ENCODE results near the gene SYTL1.

SYTL1 gene

DNA sequence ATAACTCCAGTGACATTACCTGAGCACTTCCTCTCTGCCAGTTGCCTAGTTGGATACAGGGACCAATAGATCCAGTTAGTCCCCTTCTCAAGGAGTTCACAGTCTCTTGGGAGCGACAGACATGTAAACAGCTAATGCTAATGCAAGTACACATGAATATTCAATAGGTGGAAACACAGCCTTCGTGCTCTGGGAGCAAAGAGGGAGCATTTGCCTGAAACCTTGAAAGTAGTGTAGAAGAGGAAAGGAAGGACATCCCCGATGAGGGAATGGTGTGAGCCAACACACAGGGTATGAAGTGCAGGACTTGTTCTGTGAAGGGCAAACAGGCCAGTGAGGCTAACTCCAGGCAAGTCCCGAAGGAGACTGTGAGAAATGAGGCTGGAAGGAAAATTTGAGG is 23.7 kb upstream of the SYTL1 start:
- TF ChIP-seq, protein P1, sequence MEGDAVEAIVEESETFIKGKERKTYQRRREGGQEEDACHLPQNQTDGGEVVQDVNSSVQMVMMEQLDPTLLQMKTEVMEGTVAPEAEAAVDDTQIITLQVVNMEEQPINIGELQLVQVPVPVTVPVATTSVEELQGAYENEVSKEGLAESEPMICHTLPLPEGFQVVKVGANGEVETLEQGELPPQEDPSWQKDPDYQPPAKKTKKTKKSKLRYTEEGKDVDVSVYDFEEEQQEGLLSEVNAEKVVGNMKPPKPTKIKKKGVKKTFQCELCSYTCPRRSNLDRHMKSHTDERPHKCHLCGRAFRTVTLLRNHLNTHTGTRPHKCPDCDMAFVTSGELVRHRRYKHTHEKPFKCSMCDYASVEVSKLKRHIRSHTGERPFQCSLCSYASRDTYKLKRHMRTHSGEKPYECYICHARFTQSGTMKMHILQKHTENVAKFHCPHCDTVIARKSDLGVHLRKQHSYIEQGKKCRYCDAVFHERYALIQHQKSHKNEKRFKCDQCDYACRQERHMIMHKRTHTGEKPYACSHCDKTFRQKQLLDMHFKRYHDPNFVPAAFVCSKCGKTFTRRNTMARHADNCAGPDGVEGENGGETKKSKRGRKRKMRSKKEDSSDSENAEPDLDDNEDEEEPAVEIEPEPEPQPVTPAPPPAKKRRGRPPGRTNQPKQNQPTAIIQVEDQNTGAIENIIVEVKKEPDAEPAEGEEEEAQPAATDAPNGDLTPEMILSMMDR (IDR thresholded peaks at IDR 0.05; ENCODE audit: low read length, missing control alignments), result no peak
- no peak overlapping the region for H3K4me3 ChIP-seq (replicated peaks; ENCODE audit: low read depth, low read length)
- no peak for DNase-seq (ENCODE audit: low read depth)

DNA sequence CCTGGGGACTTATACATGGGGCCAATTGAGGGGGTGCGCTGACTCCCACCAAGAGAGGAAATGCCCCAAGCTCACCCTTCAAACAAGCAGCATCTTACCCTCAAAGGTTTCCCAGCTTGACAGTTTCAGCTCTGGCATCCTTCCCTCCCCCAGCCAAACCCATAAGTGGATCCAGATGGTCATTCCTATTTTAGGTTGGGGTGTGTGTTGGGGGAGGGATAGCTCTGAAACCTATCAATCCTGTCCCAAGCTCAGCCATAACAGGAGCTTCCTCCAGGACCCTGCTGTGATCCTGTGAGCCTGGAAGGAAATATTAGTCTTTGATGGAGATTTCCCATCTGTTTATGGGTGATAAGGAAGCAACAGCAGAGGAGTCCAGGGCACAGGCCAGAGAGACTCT is 23.2 kb upstream of the SYTL1 start:
- DNase-seq (ENCODE audit: low read depth), result no peak
- no peak overlapping the region for H3K4me3 ChIP-seq (replicated peaks; ENCODE audit: low read depth, low read length)
- TF ChIP-seq, protein P1 (IDR thresholded peaks at IDR 0.05; ENCODE audit: low read length, missing control alignments), result no peak

DNA sequence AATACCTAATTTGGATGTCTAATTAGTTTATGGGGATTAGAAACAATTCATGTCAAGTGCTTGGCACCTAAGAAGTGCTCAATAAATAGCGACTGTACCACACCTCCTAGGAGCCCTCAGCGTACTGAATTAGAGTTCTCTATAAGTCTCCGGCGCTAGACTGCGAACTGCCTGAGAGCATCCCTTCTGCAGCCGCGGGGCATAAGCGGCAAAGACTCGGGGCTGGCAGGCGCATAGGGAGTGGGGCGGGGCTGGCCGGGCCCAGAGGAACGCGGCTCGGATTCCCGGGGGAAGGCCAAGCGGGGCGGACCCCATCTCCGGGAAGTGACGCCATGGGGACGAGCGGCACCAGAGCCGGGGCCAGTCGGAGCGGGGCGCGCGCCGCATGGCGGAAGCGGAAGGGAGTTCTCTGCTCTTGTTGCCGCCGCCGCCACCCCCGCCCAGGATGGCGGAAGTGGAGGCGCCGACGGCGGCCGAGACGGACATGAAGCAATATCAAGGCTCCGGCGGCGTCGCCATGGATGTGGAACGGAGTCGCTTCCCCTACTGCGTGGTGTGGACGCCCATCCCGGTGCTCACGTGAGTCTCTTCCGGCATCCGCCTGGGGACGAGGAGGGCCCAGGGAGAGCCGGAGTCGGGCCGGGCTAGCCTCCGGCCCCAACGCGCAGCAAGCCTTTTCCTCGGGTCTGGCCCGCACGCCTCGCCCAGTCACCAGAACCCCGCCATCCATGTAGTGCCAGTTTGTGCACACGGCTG is 19.8 kb upstream of the SYTL1 start, which contains the start of gene TMEM222:
TSS of gene TMEM222 (plus strand) at position 351 of the 756 bp plus-strand sequence. CDS start at position 386, 35 bp downstream.
- DNase-seq (ENCODE audit: low read depth), result peak; percentile 98
- TF ChIP-seq, protein P1 (IDR thresholded peaks at IDR 0.05; ENCODE audit: low read length, missing control alignments), result no peak
- H3K4me3 ChIP-seq (replicated peaks; ENCODE audit: low read depth, low read length), result peak within 1 kb of the TSS; percentile 100

DNA sequence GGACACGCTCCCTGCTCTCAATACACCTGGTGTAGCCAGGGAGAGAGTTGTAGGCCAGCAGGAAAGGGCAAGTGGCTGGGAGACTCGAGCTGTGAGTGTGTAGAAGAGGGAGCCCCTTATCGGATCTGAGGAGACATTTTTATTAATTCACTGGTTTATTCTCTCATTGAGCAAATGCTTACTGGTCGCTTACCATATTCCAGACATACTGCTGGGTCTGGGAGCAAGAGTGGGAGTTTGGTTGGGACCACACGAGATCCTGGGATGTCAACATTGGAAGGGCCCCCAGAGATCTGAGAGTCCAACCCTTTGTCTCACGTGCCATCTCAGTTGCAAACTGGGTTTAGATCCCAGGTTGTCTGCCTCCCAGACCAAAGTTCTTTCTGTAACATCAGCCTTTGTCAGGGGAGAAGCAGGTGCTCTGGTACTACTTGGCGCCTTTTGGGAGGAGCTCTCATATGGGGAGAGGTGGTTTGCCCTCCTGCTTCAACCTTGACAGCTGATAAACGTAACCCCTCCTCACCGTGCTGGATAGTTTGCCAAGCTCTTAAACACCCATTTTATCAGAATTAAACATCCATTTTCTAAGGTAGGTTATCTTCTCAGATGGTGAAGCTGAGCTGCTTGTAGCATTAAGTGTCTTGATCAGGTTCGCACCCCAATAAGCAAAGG is 19.1 kb upstream of the SYTL1 start:
- no peak for DNase-seq (ENCODE audit: low read depth)
- peak overlapping the region; percentile 100 for H3K4me3 ChIP-seq (replicated peaks; ENCODE audit: low read depth, low read length)
- TF ChIP-seq, protein P1 (IDR thresholded peaks at IDR 0.05; ENCODE audit: low read length, missing control alignments), result no peak

DNA sequence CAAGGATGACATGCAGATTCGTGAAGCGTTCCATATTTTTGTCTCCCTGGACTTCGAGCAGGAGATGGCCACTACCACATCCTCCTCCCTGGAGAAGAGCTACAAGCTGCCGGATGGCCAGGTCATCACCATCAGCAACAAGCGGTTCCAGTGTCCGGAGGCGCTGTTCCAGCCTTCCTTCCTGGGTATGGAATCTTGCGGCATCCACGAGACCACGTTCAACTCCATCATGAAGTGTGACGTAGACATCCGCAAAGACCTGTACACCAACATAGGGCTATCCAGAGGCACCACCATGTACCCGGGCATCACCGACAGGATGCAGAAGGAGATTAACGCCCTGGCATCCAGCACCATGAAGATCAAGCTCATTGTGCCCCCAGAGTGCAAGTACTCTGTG is 16.5 kb upstream of the SYTL1 start:
- DNase-seq (ENCODE audit: low read depth), result no peak
- H3K4me3 ChIP-seq (replicated peaks; ENCODE audit: low read depth, low read length), result no peak overlapping the region
- TF ChIP-seq, protein P1 (IDR thresholded peaks at IDR 0.05; ENCODE audit: low read length, missing control alignments), result no peak

DNA sequence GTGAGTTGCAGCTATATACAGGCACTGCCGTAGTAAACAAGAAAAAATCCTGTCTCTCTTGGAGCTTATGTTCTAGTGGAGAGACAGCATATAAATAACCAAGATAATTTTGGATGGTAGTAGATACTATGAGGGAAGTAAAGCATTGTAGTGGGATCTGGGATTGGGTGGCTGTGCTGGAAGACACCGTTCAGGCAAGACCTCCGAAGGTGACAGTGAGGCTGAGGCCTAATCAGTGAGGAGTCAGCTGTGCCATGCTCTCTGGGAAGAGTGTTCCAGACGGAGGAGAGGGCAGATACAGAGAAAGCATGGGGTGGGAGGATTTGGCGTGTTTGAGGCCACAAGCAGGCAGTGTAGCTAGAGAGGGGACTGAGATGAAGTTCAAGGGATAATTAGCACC is 13.9 kb upstream of the SYTL1 start:
- DNase-seq (ENCODE audit: low read depth), result no peak
- TF ChIP-seq, protein P1 (IDR thresholded peaks at IDR 0.05; ENCODE audit: low read length, missing control alignments), result no peak
- no peak overlapping the region for H3K4me3 ChIP-seq (replicated peaks; ENCODE audit: low read depth, low read length)
